NCI-H2196 (cell line): ENCODE measurements around the gene PPM1M.
A peak's percentile ranks its signal among the peaks of the same experiment; 100 is the strongest.
"Not testable (repeated sequence)": the region's sequence is repeated elsewhere in the genome, so short reads cannot be mapped to it uniquely, and the experiment has no call there.

Experiments
- DNase-seq: peaks from one replicate; lab custom pipeline; 2025; ENCODE audit not compliant: unreplicated experiment; lab: John Stamatoyannopoulos, UW

PPM1M gene

GRCh38 chr3:52277071-52277964 is 31.8 kb downstream of the PPM1M start:
- peak; percentile 2 for DNase-seq

- DNase-seq = peak; percentile 47
Observed at GRCh38 chr3:52277972-52278509, 32.5 kb downstream of the PPM1M start.

GRCh38 chr3:52278510-52279069 is 33.0 kb downstream of the PPM1M start, which contains the start of gene WDR82:
Gene WDR82, minus strand, starts transcription at chr3:52278649. Its CDS starts 288 bp downstream, at chr3:52278361.
- DNase-seq = peak; percentile 81

GRCh38 chr3:52279596-52279995 is 34.0 kb downstream of the PPM1M start:
- DNase-seq = no peak

- peak; percentile 48 for DNase-seq
Observed at GRCh38 chr3:52280050-52280461, 34.5 kb downstream of the PPM1M start.

GRCh38 chr3:52281981-52282801 is 36.6 kb downstream of the PPM1M start:
- DNase-seq = no peak

- no peak for DNase-seq
Observed at GRCh38 chr3:52283306-52283705, 37.7 kb downstream of the PPM1M start.

- DNase-seq = not testable (repeated sequence)
Observed at GRCh38 chr3:52284051-52284450, 38.5 kb downstream of the PPM1M start.

GRCh38 chr3:52286777-52287110 is 41.2 kb downstream of the PPM1M start:
- DNase-seq = no peak

- DNase-seq = no peak
Observed at GRCh38 chr3:52288674-52289073, 43.1 kb downstream of the PPM1M start.

- no peak for DNase-seq
Observed at GRCh38 chr3:52289338-52289746, 43.8 kb downstream of the PPM1M start.

- no peak for DNase-seq
Observed at GRCh38 chr3:52289747-52290595, 44.4 kb downstream of the PPM1M start.

GRCh38 chr3:52290596-52291507 is 45.3 kb downstream of the PPM1M start:
- DNase-seq = no peak

- no peak for DNase-seq
Observed at GRCh38 chr3:52291508-52292181, 46.1 kb downstream of the PPM1M start.

- no peak for DNase-seq
Observed at GRCh38 chr3:52292247-52293065, 46.9 kb downstream of the PPM1M start.

- DNase-seq = no peak
Observed at GRCh38 chr3:52293491-52294319, 48.1 kb downstream of the PPM1M start.
